DOHH2 (cell line): Measurements from ENCODE around the gene C17orf100.
"Not testable (repeated sequence)": the region's sequence is repeated elsewhere in the genome, so short reads cannot be mapped to it uniquely, and the experiment has no call there.

Experiments used
- EZH2phosphoT487 ChIP-seq: fragments of 200-600 bp; sonication (generic); IDR thresholded peaks from 2 replicates; pipeline ENCODE4 v1.6.1; 2017; ENCODE audit warnings: borderline replicate concordance, mild to moderate bottlenecking, antibody characterized with exemption, low read length, moderate library complexity, mixed read lengths
- TF ChIP-seq, protein P1 (sequence below): fragments of 200-600 bp; sonication (generic); IDR thresholded peaks from one replicate; pipeline ENCODE4 v1.5.1; 2014; ENCODE audit warnings: antibody characterized with exemption, mild to moderate bottlenecking, low read depth, low read length; ENCODE audit not compliant: poor library complexity, severe bottlenecking

DNA sequence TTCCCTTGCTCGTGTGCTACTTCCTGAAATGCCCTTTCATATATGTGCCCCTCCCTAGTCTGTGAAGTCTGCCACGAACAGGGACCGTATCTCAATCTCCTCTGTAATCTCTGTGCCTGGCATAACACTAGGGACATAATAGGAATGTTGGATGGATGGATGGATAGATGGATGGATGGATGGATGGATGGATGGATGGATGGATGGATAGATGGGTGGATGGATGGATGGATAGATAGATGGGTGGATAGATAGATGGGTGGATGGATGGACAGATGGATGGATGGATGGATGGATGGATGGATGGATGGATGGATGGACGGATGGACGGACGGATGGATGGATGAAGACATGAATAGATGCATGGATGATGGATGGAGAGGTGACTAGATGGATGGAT is 40.4 kb downstream of the C17orf100 start:
- TF ChIP-seq, protein P1, sequence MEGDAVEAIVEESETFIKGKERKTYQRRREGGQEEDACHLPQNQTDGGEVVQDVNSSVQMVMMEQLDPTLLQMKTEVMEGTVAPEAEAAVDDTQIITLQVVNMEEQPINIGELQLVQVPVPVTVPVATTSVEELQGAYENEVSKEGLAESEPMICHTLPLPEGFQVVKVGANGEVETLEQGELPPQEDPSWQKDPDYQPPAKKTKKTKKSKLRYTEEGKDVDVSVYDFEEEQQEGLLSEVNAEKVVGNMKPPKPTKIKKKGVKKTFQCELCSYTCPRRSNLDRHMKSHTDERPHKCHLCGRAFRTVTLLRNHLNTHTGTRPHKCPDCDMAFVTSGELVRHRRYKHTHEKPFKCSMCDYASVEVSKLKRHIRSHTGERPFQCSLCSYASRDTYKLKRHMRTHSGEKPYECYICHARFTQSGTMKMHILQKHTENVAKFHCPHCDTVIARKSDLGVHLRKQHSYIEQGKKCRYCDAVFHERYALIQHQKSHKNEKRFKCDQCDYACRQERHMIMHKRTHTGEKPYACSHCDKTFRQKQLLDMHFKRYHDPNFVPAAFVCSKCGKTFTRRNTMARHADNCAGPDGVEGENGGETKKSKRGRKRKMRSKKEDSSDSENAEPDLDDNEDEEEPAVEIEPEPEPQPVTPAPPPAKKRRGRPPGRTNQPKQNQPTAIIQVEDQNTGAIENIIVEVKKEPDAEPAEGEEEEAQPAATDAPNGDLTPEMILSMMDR: not testable (repeated sequence)
- TF ChIP-seq EZH2phosphoT487: not testable (repeated sequence)
